GM06990 (cell line): ENCODE data around the gene PHF21B.
"Not testable (repeated sequence)": the region's sequence is repeated elsewhere in the genome, so short reads cannot be mapped to it uniquely, and the experiment has no call there.

Experiments
- DNase-seq: peaks from one replicate; pipeline ENCODE4 v3.0.0-alpha.2; 2011; ENCODE audit not compliant: insufficient read length; ENCODE audit errors: extremely low read depth
- H3K27me3 ChIP-seq: replicated peaks from 2 replicates; pipeline ENCODE4 v1.6.0; 2011; ENCODE audit warnings: low read length; ENCODE audit not compliant: control insufficient read depth, insufficient read depth
- H3K36me3 ChIP-seq: 2 replicates; pipeline ENCODE4 v1.5.1; 2011; ENCODE audit warnings: low read length; ENCODE audit not compliant: control insufficient read depth, insufficient read depth
- H3K4me3 ChIP-seq: replicated peaks from 2 replicates; pipeline ENCODE4 v1.5.1; 2011; ENCODE audit warnings: low read depth, mild to moderate bottlenecking, control low read depth, low read length
- TF ChIP-seq, protein P1 (sequence below): IDR thresholded peaks from 2 replicates; pipeline ENCODE4 v1.5.1; 2011; ENCODE audit warnings: low read length, control low read depth, mild to moderate bottlenecking, inconsistent platforms; ENCODE audit not compliant: insufficient read depth, poor library complexity, severe bottlenecking

Gene PHF21B

DNA sequence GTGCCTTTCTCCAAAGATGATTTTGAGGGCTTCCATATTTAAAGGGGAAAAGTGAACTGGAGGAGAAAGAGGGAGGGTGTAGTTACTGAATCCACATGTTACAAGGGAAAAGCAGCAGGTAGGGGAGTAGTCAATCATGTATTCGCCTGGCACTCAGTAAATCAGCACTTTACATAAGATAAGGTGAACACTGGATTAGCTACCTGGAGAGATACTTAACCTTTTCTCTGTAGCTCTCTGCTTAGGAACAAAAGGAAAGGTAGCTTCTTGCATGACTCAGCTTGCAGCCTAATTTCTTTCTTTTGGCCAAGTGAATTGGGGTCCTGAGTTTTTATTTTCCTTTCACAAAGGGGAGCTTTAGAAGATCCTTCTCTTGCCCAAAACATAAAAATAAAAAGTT is 43.3 kb upstream of the PHF21B start:
- H3K36me3 ChIP-seq = no peaks in the 10 kb centered on the region
- DNase-seq = no peak
- H3K27me3 ChIP-seq = no peaks in the 10 kb centered on the region; the same call in none of the 2 replicates
- TF ChIP-seq, protein P1, sequence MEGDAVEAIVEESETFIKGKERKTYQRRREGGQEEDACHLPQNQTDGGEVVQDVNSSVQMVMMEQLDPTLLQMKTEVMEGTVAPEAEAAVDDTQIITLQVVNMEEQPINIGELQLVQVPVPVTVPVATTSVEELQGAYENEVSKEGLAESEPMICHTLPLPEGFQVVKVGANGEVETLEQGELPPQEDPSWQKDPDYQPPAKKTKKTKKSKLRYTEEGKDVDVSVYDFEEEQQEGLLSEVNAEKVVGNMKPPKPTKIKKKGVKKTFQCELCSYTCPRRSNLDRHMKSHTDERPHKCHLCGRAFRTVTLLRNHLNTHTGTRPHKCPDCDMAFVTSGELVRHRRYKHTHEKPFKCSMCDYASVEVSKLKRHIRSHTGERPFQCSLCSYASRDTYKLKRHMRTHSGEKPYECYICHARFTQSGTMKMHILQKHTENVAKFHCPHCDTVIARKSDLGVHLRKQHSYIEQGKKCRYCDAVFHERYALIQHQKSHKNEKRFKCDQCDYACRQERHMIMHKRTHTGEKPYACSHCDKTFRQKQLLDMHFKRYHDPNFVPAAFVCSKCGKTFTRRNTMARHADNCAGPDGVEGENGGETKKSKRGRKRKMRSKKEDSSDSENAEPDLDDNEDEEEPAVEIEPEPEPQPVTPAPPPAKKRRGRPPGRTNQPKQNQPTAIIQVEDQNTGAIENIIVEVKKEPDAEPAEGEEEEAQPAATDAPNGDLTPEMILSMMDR = no peak
- no peak overlapping the region for H3K4me3 ChIP-seq

DNA sequence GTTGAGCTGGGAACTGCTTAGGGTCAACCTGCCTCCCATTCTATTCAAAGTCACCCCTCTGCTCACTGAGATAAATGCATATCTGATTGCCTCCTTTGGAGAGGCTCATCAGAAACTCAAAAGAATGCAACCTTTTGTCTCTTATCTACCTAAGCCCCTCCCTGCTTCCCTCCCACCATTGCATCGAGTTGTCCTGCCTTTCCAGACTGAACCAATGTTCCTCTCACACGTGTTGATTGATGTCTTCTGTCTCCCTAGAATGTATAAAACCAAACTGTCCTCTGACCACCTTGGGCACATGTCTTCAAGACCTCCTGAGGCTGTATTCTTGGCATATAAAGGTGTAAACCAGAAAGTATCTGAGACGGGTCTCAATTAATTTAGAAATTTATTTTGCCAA is 42.9 kb upstream of the PHF21B start:
- H3K27me3 ChIP-seq, H3K4me3 ChIP-seq, H3K36me3 ChIP-seq, DNase-seq: not testable (repeated sequence)

DNA sequence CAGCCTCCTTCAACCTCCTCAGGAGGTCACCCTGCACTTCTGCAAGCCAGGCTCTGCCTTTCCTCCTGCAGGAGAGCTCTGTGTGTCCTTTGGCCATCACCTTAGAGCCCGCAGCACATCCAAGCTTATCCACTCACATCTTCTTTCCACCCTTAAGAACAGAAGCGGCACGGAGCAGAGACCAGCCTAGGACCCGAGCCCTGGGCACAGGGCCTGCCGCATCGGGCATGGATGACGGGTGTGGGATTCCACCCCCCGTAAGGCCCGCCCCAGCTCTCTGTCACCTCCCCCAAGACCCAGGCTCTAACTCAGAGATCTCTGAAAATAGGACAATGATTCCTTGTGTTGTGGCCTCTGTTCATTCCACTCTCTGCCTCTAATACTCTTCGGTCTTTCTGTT is 42.1 kb upstream of the PHF21B start:
- Histone ChIP-seq H3K27me3 (no peaks in the 10 kb centered on the region; the same call in none of the 2 replicates), H3K36me3 (no peaks in the 10 kb centered on the region), H3K4me3 (no peak overlapping the region)
- no peak for DNase-seq
- TF ChIP-seq, protein P1 = no peak

DNA sequence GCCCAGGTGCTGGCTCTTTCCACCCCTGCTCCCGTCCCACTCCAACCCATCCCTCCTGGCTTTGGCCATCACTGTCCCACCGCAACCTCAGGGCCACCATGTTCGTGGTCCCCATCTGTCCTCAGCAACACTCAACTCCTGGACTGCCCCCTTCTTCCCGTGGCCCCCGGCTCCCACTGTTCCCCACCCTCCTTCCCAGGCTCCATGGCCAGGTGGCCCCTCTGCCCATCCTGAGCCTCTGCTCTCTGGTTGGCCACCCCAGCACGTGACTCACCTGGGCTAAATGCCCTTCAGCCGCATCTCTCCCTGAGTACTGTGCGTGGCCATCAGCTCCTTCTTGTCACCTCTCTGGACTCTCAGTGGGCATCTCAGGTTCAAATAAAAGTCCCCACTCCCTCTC is 41.6 kb upstream of the PHF21B start:
- Histone ChIP-seq H3K36me3 (no peaks in the 10 kb centered on the region), H3K27me3 (no peaks in the 10 kb centered on the region; the same call in none of the 2 replicates), H3K4me3 (no peak overlapping the region)
- no peak for DNase-seq
- TF ChIP-seq, protein P1 = no peak

DNA sequence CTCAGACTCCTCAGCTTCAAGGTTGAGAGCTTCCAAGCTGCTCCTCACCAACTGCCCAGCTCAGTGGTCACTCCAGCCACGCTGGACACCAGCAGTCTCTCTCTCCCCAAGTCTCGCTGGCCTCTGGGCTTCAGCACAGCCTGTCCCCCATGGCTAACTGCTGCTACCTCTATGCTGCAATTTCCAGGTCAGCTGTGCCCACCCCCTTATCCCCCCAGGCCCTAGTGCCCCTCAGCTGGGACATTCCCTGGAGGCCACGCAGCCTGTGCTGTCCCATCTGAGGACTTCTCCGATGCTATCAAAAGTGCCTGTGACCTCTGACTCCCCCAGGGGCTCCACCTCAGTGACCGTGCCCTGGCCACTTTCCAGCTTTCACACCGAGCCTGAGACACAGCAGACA is 37.5 kb upstream of the PHF21B start:
- H3K27me3 ChIP-seq = no peaks in the 10 kb centered on the region; the same call in none of the 2 replicates
- no peaks in the 10 kb centered on the region for H3K36me3 ChIP-seq
- no peak for DNase-seq
- no peak overlapping the region for H3K4me3 ChIP-seq
- TF ChIP-seq, protein P1 = no peak

DNA sequence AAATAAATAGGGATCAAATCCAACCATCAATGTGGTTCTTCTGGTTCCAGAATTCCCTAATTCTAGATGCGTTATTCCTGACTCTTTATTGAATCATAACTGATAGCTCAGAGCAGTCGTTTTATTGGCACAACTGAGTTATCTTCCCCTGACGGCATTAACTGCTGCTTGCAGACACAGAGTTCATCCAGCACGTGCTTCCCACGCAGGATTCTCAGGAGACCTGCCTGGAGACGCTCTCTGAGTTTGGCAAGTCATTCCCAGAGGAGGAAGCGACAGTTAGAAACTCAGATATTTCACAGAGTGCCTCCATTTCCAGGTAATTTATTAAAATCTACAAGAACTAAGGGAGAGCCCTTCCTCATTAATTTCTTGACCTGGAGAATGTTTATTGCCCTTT is 35.4 kb upstream of the PHF21B start:
- Histone ChIP-seq H3K27me3 (no peaks in the 10 kb centered on the region; the same call in none of the 2 replicates), H3K4me3 (no peak overlapping the region), H3K36me3 (no peaks in the 10 kb centered on the region)
- TF ChIP-seq, protein P1 = no peak
- no peak for DNase-seq
